ENCODE data around the gene MFRP.

MFRP gene

DNA sequence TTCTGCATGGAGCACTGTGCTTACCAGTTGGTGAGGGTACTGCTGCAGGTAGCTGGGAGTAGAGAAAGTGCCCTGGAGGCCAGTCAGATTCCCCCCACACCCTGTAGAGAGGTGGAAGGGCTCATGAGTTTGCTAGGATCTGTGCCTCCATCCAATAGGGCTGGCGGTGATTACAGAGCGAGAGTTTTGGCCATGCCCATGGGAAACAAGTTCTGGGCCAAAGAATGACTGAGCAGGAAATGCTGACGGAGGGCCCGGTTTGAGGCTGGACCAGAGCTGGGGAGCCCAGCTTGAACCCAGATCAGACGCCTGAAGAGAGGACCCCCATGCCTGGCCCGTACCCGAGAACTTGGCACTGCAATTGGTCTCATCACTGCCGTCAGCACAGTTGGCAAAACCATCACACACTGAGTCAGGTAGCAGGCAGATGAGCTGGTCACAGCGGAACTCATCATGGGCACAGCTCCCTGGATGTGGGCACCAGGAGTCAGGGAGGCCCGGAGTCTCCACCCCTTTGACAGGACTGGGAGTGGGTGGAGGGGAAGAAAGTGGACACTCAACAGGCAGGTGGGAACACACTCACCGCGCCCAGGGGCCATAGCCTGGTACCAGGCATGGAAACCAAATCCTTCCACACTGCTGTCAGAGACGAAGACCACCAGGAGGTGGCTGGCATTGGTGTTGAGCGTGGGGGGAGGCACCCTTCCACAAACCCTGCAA lies 2.1 kb downstream of the MFRP start:
- no peak overlapping the region for H3K4me3 ChIP-seq (ENCODE audit: low read depth, low read length)
- DNase-seq (ENCODE audit: low read depth), result no peak
- TF ChIP-seq MYC (IDR thresholded peaks at IDR 0.05; ENCODE audit: low read depth, low read length) (no peak), POLR2A (IDR thresholded peaks at IDR 0.05; ENCODE audit: extremely low read depth, insufficient read length) (no peak)
- TF ChIP-seq, protein P1, sequence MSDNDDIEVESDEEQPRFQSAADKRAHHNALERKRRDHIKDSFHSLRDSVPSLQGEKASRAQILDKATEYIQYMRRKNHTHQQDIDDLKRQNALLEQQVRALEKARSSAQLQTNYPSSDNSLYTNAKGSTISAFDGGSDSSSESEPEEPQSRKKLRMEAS (IDR thresholded peaks at IDR 0.05; ENCODE audit: low read depth, low read length), result no peak
- TF ChIP-seq, protein P2, sequence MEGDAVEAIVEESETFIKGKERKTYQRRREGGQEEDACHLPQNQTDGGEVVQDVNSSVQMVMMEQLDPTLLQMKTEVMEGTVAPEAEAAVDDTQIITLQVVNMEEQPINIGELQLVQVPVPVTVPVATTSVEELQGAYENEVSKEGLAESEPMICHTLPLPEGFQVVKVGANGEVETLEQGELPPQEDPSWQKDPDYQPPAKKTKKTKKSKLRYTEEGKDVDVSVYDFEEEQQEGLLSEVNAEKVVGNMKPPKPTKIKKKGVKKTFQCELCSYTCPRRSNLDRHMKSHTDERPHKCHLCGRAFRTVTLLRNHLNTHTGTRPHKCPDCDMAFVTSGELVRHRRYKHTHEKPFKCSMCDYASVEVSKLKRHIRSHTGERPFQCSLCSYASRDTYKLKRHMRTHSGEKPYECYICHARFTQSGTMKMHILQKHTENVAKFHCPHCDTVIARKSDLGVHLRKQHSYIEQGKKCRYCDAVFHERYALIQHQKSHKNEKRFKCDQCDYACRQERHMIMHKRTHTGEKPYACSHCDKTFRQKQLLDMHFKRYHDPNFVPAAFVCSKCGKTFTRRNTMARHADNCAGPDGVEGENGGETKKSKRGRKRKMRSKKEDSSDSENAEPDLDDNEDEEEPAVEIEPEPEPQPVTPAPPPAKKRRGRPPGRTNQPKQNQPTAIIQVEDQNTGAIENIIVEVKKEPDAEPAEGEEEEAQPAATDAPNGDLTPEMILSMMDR (IDR thresholded peaks at IDR 0.05; ENCODE audit: low read depth, low read length), result no peak

DNA sequence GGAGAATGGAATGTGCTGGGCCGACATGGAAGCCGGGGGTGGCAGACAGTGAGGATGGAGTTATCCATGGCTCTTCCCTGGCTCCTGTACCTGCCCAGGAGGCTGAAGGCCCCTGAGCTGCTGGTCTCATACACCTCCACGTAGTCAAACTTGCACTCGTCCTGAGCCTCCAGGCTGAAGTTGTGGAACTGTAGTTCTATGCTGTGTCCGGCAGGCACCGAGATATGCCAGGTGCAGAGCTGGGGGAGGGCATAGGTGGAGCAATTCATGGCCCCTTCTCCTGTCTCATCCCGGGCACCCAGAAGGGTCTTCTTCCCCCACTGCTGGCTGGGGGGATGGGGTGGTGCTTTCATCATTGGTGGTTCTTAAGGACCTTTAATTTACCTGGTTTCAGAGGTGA lies 2.8 kb downstream of the MFRP start:
- TF ChIP-seq, protein P1 (IDR thresholded peaks at IDR 0.05; ENCODE audit: low read depth, low read length), result no peak
- TF ChIP-seq MYC (IDR thresholded peaks at IDR 0.05; ENCODE audit: low read depth, low read length), result no peak
- TF ChIP-seq, protein P2 (IDR thresholded peaks at IDR 0.05; ENCODE audit: low read depth, low read length), result no peak
- no peak for TF ChIP-seq POLR2A (IDR thresholded peaks at IDR 0.05; ENCODE audit: extremely low read depth, insufficient read length)
- DNase-seq (ENCODE audit: low read depth), result no peak

DNA sequence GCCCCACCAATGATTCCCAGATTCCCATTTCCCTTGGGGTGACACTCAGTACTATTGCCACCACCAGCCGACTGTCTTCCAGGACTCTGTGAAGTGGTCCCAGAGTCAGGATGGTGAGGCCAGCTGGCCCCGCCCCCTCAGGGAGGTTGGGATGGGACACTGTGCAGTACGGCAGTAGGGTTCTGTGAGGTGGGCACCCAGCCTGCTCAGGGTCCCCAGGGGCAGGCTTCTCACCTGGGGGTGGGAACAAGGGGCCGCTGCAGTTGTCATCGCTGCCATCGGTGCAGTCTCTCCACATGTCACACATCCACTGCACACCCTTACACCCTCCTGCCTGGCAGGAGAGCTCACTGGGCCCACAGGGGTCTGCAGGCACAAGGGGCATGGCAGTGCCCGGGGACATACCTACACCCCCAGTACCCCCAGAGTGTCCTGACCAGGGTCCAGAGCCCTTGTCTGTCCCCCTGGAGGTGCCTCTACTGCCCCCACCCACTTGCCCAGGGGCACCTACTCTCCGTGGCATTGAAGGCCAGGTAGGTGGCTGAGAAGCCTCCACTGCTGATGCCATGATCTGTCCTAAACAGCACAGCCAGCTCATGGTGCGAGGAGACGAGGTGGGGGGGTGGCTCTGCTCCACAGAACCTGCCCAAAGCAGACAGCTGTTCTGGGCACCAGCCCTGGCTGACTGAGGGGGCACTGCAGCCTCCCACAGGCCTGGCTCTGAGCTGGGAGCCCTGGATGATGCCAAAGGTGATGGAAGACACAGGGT lies 4.0 kb downstream of the MFRP start:
- TF ChIP-seq MYC (IDR thresholded peaks at IDR 0.05; ENCODE audit: low read depth, low read length), result no peak
- TF ChIP-seq, protein P1 (IDR thresholded peaks at IDR 0.05; ENCODE audit: low read depth, low read length), result no peak
- no peak for TF ChIP-seq POLR2A (IDR thresholded peaks at IDR 0.05; ENCODE audit: extremely low read depth, insufficient read length)
- TF ChIP-seq, protein P2 (IDR thresholded peaks at IDR 0.05; ENCODE audit: low read depth, low read length), result no peak
- DNase-seq (ENCODE audit: low read depth), result no peak
- H3K4me3 ChIP-seq (ENCODE audit: low read depth, low read length), result no peak overlapping the region

More for the DNA sequence above, 2.8 kb downstream of the MFRP start:
- no peak overlapping the region for H3K4me3 ChIP-seq (ENCODE audit: low read depth, low read length)

DNA sequence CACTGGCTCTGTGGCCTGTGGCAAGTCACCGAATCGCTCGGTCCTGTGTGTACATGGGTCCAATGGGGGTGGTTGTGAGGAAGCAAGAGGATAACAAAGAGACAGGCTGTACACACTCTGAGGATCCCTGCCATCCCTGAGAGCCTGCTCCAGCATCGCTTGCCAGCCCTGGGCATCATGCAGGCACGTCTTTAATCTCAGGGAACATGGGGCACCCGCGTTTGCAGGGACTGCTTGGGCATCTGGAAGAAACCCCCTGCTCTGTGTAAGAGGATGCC lies 4.5 kb downstream of the MFRP start:
- TF ChIP-seq MYC (IDR thresholded peaks at IDR 0.05; ENCODE audit: low read depth, low read length), result no peak
- TF ChIP-seq POLR2A (IDR thresholded peaks at IDR 0.05; ENCODE audit: extremely low read depth, insufficient read length), result no peak
- TF ChIP-seq, protein P2 (IDR thresholded peaks at IDR 0.05; ENCODE audit: low read depth, low read length), result no peak
- TF ChIP-seq, protein P1 (IDR thresholded peaks at IDR 0.05; ENCODE audit: low read depth, low read length), result no peak
- no peak overlapping the region for H3K4me3 ChIP-seq (ENCODE audit: low read depth, low read length)
- no peak for DNase-seq (ENCODE audit: low read depth)

DNA sequence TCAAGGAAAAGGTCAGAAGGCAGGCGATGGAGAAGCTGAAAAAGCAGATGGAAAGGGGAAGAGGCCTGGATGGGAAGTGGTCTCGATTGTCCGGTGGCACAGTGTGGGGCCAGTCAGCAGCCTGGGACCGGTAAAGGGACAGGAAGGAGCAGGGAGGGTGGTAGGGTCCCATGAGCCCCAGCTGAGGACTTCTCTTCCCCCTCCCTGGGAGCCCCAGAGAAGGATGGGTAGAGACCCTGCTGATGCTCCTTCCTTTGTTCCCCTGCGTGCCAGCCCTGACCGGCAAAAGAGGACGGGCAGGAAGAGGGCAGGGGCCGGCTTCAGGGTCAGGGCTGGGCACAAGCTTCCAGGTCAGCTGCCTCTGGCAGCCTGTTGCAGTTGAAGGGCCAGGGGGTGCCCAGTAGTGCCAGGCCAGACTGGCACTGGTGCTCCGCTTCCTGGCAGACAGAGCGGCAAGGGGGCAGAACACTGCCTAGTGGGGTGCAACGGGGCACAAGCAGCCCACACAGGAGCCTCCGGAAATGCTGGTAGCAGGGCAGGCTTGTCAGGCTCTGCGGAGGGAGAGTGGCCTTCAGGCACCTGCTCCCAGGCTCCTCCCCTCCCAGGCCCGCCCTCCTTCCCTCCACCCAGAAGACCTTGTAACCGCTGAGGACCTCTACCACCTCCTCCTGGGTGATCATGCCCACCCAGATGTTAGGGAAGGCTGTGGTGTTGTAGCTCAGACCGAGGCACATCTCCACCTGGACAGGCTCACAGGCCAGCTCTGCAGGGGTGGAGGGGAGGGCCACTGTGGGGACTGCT lies 5.1 kb downstream of the MFRP start:
- no peak for DNase-seq (ENCODE audit: low read depth)

More for the DNA sequence above, 5.1 kb downstream of the MFRP start:
- TF ChIP-seq, protein P2 (IDR thresholded peaks at IDR 0.05; ENCODE audit: low read depth, low read length), result no peak
- TF ChIP-seq, protein P1 (IDR thresholded peaks at IDR 0.05; ENCODE audit: low read depth, low read length), result no peak
- no peak for TF ChIP-seq POLR2A (IDR thresholded peaks at IDR 0.05; ENCODE audit: extremely low read depth, insufficient read length)
- TF ChIP-seq MYC (IDR thresholded peaks at IDR 0.05; ENCODE audit: low read depth, low read length), result no peak
- no peak overlapping the region for H3K4me3 ChIP-seq (ENCODE audit: low read depth, low read length)

Data from NB4 (cell line).